Measurements from ENCODE around the gene FUBP1.
A peak's percentile ranks its signal among the peaks of the same experiment; 100 is the strongest.

The FUBP1 gene

GRCh38 chr1:77966291-77966690 lies 12.6 kb downstream of the FUBP1 start:
- Histone ChIP-seq H3K36me3 (ENCODE audit: control insufficient read depth, insufficient read depth, low read length) (peaks cover 100% of the 10 kb centered on the region), H3K27ac (ENCODE audit: low read depth, low read length) (no peak overlapping the region), H3K4me3 (ENCODE audit: low read depth, low read length) (no peak overlapping the region), H3K27me3 (ENCODE audit: control insufficient read depth, insufficient read depth, low read length) (no peaks in the 10 kb centered on the region), H3K4me1 (ENCODE audit: control insufficient read depth, insufficient read depth, low read length) (peaks cover 4% of the 10 kb centered on the region; the same call in 1 of the 2 replicates), H3K9me3 (ENCODE audit: control insufficient read depth, insufficient read depth, low read depth, low read length) (no peaks in the 10 kb centered on the region), H3K9ac (ENCODE audit: low read length) (no peak overlapping the region)

GRCh38 chr1:77961392-77961791 lies 17.5 kb downstream of the FUBP1 start:
- Histone ChIP-seq H3K27ac (ENCODE audit: low read depth, low read length) (no peak overlapping the region), H3K9ac (ENCODE audit: low read length) (no peak overlapping the region), H3K27me3 (ENCODE audit: control insufficient read depth, insufficient read depth, low read length) (no peaks in the 10 kb centered on the region), H3K4me3 (ENCODE audit: low read depth, low read length) (no peak overlapping the region), H3K9me3 (ENCODE audit: control insufficient read depth, insufficient read depth, low read depth, low read length) (no peaks in the 10 kb centered on the region), H3K36me3 (ENCODE audit: control insufficient read depth, insufficient read depth, low read length) (peaks cover 100% of the 10 kb centered on the region), H3K4me1 (ENCODE audit: control insufficient read depth, insufficient read depth, low read length) (no peaks in the 10 kb centered on the region)

GRCh38 chr1:77958850-77959249 lies 20.0 kb downstream of the FUBP1 start:
- Histone ChIP-seq H3K27me3 (ENCODE audit: control insufficient read depth, insufficient read depth, low read length) (no peaks in the 10 kb centered on the region), H3K9ac (ENCODE audit: low read length) (no peak overlapping the region), H3K36me3 (ENCODE audit: control insufficient read depth, insufficient read depth, low read length) (peaks cover 100% of the 10 kb centered on the region), H3K9me3 (ENCODE audit: control insufficient read depth, insufficient read depth, low read depth, low read length) (no peaks in the 10 kb centered on the region), H3K4me3 (ENCODE audit: low read depth, low read length) (no peak overlapping the region), H3K4me1 (ENCODE audit: control insufficient read depth, insufficient read depth, low read length) (no peaks in the 10 kb centered on the region), H3K27ac (ENCODE audit: low read depth, low read length) (no peak overlapping the region)

GRCh38 chr1:77958391-77958790 lies 20.5 kb downstream of the FUBP1 start:
- no peak overlapping the region for H3K27ac ChIP-seq (ENCODE audit: low read depth, low read length)
- H3K9me3 ChIP-seq (ENCODE audit: control insufficient read depth, insufficient read depth, low read depth, low read length) = no peaks in the 10 kb centered on the region
- peaks cover 100% of the 10 kb centered on the region for H3K36me3 ChIP-seq (ENCODE audit: control insufficient read depth, insufficient read depth, low read length)
- H3K4me3 ChIP-seq (ENCODE audit: low read depth, low read length) = no peak overlapping the region
- H3K4me1 ChIP-seq (ENCODE audit: control insufficient read depth, insufficient read depth, low read length) = no peaks in the 10 kb centered on the region
- no peak overlapping the region for H3K9ac ChIP-seq (ENCODE audit: low read length)
- no peaks in the 10 kb centered on the region for H3K27me3 ChIP-seq (ENCODE audit: control insufficient read depth, insufficient read depth, low read length)

GRCh38 chr1:77956464-77956863 lies 22.4 kb downstream of the FUBP1 start:
- peaks cover 99% of the 10 kb centered on the region for H3K36me3 ChIP-seq (ENCODE audit: control insufficient read depth, insufficient read depth, low read length)
- no peaks in the 10 kb centered on the region for H3K9me3 ChIP-seq (ENCODE audit: control insufficient read depth, insufficient read depth, low read depth, low read length)
- H3K4me1 ChIP-seq (ENCODE audit: control insufficient read depth, insufficient read depth, low read length) = no peaks in the 10 kb centered on the region
- no peak overlapping the region for H3K27ac ChIP-seq (ENCODE audit: low read depth, low read length)
- H3K27me3 ChIP-seq (ENCODE audit: control insufficient read depth, insufficient read depth, low read length) = no peaks in the 10 kb centered on the region
- no peak overlapping the region for H3K4me3 ChIP-seq (ENCODE audit: low read depth, low read length)
- no peak overlapping the region for H3K9ac ChIP-seq (ENCODE audit: low read length)

- Histone ChIP-seq H3K4me1 (ENCODE audit: control insufficient read depth, insufficient read depth, low read length) (no peaks in the 10 kb centered on the region), H3K9ac (ENCODE audit: low read length) (no peak overlapping the region), H3K36me3 (ENCODE audit: control insufficient read depth, insufficient read depth, low read length) (peaks cover 99% of the 10 kb centered on the region), H3K9me3 (ENCODE audit: control insufficient read depth, insufficient read depth, low read depth, low read length) (no peaks in the 10 kb centered on the region), H3K4me3 (ENCODE audit: low read depth, low read length) (no peak overlapping the region), H3K27me3 (ENCODE audit: control insufficient read depth, insufficient read depth, low read length) (no peaks in the 10 kb centered on the region), H3K27ac (ENCODE audit: low read depth, low read length) (no peak overlapping the region)
Observed at GRCh38 chr1:77955709-77956108, 23.2 kb downstream of the FUBP1 start.

GRCh38 chr1:77954521-77954920 lies 24.4 kb downstream of the FUBP1 start:
- Histone ChIP-seq H3K4me3 (ENCODE audit: low read depth, low read length) (no peak overlapping the region), H3K9me3 (ENCODE audit: control insufficient read depth, insufficient read depth, low read depth, low read length) (no peaks in the 10 kb centered on the region), H3K27me3 (ENCODE audit: control insufficient read depth, insufficient read depth, low read length) (no peaks in the 10 kb centered on the region), H3K36me3 (ENCODE audit: control insufficient read depth, insufficient read depth, low read length) (peaks cover 99% of the 10 kb centered on the region), H3K4me1 (ENCODE audit: control insufficient read depth, insufficient read depth, low read length) (no peaks in the 10 kb centered on the region; the same call in 1 of the 2 replicates), H3K27ac (ENCODE audit: low read depth, low read length) (no peak overlapping the region), H3K9ac (ENCODE audit: low read length) (no peak overlapping the region)

GRCh38 chr1:77953907-77954306 lies 25.0 kb downstream of the FUBP1 start:
- Histone ChIP-seq H3K9me3 (ENCODE audit: control insufficient read depth, insufficient read depth, low read depth, low read length) (no peaks in the 10 kb centered on the region), H3K9ac (ENCODE audit: low read length) (no peak overlapping the region), H3K4me3 (ENCODE audit: low read depth, low read length) (no peak overlapping the region), H3K27ac (ENCODE audit: low read depth, low read length) (no peak overlapping the region), H3K36me3 (ENCODE audit: control insufficient read depth, insufficient read depth, low read length) (peaks cover 99% of the 10 kb centered on the region), H3K4me1 (ENCODE audit: control insufficient read depth, insufficient read depth, low read length) (no peaks in the 10 kb centered on the region; the same call in 1 of the 2 replicates), H3K27me3 (ENCODE audit: control insufficient read depth, insufficient read depth, low read length) (no peaks in the 10 kb centered on the region)

GRCh38 chr1:77951328-77951727 lies 27.5 kb downstream of the FUBP1 start:
- Histone ChIP-seq H3K4me1 (ENCODE audit: control insufficient read depth, insufficient read depth, low read length) (no peaks in the 10 kb centered on the region; the same call in 1 of the 2 replicates), H3K4me3 (ENCODE audit: low read depth, low read length) (no peak overlapping the region), H3K9me3 (ENCODE audit: control insufficient read depth, insufficient read depth, low read depth, low read length) (no peaks in the 10 kb centered on the region), H3K27me3 (ENCODE audit: control insufficient read depth, insufficient read depth, low read length) (no peaks in the 10 kb centered on the region), H3K27ac (ENCODE audit: low read depth, low read length) (no peak overlapping the region), H3K36me3 (ENCODE audit: control insufficient read depth, insufficient read depth, low read length) (peaks cover 99% of the 10 kb centered on the region), H3K9ac (ENCODE audit: low read length) (no peak overlapping the region)

GRCh38 chr1:77950873-77951272 lies 28.0 kb downstream of the FUBP1 start:
- Histone ChIP-seq H3K9me3 (ENCODE audit: control insufficient read depth, insufficient read depth, low read depth, low read length) (no peaks in the 10 kb centered on the region), H3K36me3 (ENCODE audit: control insufficient read depth, insufficient read depth, low read length) (peaks cover 99% of the 10 kb centered on the region), H3K4me1 (ENCODE audit: control insufficient read depth, insufficient read depth, low read length) (no peaks in the 10 kb centered on the region; the same call in 1 of the 2 replicates), H3K27me3 (ENCODE audit: control insufficient read depth, insufficient read depth, low read length) (no peaks in the 10 kb centered on the region), H3K9ac (ENCODE audit: low read length) (no peak overlapping the region), H3K4me3 (ENCODE audit: low read depth, low read length) (no peak overlapping the region), H3K27ac (ENCODE audit: low read depth, low read length) (no peak overlapping the region)

GRCh38 chr1:77948841-77949424 lies 29.9 kb downstream of the FUBP1 start:
- H3K4me1 ChIP-seq (ENCODE audit: control insufficient read depth, insufficient read depth, low read length) = no peaks in the 10 kb centered on the region; the same call in 1 of the 2 replicates
- peaks cover 98% of the 10 kb centered on the region for H3K36me3 ChIP-seq (ENCODE audit: control insufficient read depth, insufficient read depth, low read length)
- no peaks in the 10 kb centered on the region for H3K9me3 ChIP-seq (ENCODE audit: control insufficient read depth, insufficient read depth, low read depth, low read length)
- H3K27ac ChIP-seq (ENCODE audit: low read depth, low read length) = peak overlapping the region; percentile 47; the same call in 1 of the 2 replicates
- H3K4me3 ChIP-seq (ENCODE audit: low read depth, low read length) = no peak overlapping the region
- no peak overlapping the region for H3K9ac ChIP-seq (ENCODE audit: low read length)
- H3K27me3 ChIP-seq (ENCODE audit: control insufficient read depth, insufficient read depth, low read length) = no peaks in the 10 kb centered on the region

Data from HUES6 (cell line).